HCT116 (cell line): ENCODE results near the gene IMPA2.

Source experiments
- CEBPB ChIP-seq: IDR thresholded peaks from 2 replicates; pipeline ENCODE4 v1.6.1; 2012; ENCODE audit warnings: low read depth
- EZH2phosphoT487 ChIP-seq: fragments of 200-600 bp; IDR thresholded peaks from 2 replicates; pipeline ENCODE4 v1.6.1; 2018; ENCODE audit warnings: antibody characterized with exemption, borderline replicate concordance
- YY1 ChIP-seq: IDR thresholded peaks from 2 replicates; pipeline ENCODE4 v1.6.1; 2011; ENCODE audit warnings: low read length, low read depth, moderate library complexity, mild to moderate bottlenecking; ENCODE audit not compliant: insufficient replicate concordance; ENCODE audit errors: extremely low read depth
- TF ChIP-seq, protein P1 (sequence below), 3 experiments: fragments of 200-600 bp in 1 of 3; sonication (generic) in 1 of 3; IDR thresholded peaks in 2 of 3; conservative IDR thresholded peaks in 1 of 3; 2 replicates each; pipeline ENCODE4 v1.5.1; 2012 to 2017; ENCODE audit warnings: low read depth in 2 of 3, low read length in 2 of 3, antibody characterized with exemption in 1 of 3, borderline replicate concordance in 1 of 3, control low read depth in 1 of 3, mild to moderate bottlenecking in 1 of 3, mixed read lengths in 1 of 3, mixed run types in 1 of 3, moderate library complexity in 1 of 3; ENCODE audit not compliant: insufficient read depth in 1 of 3
- TF ChIP-seq, protein P2 (sequence below): IDR thresholded peaks from 2 replicates; pipeline ENCODE4 v1.6.1; 2012; ENCODE audit warnings: low read depth

DNA sequence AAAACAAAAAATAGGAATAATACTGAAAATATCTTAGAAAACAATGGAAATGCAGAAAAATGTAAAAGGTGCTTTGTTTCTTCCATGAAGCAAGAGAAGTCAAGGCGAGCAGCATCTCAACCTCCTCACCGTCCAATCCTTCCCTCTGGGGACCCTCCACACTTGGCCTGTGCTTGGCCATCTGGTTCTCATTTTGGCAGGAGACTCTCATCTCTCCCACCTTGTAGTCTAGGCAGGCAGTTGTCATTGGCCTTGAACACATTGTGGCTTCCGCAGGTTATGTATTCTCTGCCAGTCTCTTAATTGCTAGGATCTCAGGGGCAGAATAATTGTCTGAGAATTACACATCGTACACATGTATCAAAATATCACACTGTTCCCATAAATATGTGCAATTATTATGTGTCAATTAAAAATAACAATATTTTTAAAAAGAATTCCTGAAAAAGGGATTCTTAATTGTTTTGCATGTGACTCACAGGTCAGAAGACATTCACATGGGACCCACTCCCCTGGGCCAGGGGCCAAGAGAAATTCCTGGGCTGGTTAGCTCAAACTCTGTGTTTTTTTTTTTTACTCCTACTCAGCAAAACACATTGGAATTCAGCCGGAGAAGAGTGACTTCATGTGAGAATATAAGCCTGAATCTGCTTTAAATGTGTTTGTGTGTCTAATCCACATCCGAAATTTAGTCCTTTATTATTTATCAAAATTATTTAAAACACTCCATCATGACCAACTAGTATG lies 98.4 kb downstream of the IMPA2 start:
- TF ChIP-seq, protein P1, sequence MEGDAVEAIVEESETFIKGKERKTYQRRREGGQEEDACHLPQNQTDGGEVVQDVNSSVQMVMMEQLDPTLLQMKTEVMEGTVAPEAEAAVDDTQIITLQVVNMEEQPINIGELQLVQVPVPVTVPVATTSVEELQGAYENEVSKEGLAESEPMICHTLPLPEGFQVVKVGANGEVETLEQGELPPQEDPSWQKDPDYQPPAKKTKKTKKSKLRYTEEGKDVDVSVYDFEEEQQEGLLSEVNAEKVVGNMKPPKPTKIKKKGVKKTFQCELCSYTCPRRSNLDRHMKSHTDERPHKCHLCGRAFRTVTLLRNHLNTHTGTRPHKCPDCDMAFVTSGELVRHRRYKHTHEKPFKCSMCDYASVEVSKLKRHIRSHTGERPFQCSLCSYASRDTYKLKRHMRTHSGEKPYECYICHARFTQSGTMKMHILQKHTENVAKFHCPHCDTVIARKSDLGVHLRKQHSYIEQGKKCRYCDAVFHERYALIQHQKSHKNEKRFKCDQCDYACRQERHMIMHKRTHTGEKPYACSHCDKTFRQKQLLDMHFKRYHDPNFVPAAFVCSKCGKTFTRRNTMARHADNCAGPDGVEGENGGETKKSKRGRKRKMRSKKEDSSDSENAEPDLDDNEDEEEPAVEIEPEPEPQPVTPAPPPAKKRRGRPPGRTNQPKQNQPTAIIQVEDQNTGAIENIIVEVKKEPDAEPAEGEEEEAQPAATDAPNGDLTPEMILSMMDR (IDR thresholded peaks at IDR 0.05 in 2 of 3, conservative IDR thresholded peaks at IDR 0.05 in 1 of 3; ENCODE audit: borderline replicate concordance in 1 of 3, insufficient read depth in 1 of 3, low read depth in 2 of 3, low read length in 2 of 3) = no peak
- TF ChIP-seq YY1 (no peak), CEBPB (no peak), EZH2phosphoT487 (no peak)
- TF ChIP-seq, protein P2, sequence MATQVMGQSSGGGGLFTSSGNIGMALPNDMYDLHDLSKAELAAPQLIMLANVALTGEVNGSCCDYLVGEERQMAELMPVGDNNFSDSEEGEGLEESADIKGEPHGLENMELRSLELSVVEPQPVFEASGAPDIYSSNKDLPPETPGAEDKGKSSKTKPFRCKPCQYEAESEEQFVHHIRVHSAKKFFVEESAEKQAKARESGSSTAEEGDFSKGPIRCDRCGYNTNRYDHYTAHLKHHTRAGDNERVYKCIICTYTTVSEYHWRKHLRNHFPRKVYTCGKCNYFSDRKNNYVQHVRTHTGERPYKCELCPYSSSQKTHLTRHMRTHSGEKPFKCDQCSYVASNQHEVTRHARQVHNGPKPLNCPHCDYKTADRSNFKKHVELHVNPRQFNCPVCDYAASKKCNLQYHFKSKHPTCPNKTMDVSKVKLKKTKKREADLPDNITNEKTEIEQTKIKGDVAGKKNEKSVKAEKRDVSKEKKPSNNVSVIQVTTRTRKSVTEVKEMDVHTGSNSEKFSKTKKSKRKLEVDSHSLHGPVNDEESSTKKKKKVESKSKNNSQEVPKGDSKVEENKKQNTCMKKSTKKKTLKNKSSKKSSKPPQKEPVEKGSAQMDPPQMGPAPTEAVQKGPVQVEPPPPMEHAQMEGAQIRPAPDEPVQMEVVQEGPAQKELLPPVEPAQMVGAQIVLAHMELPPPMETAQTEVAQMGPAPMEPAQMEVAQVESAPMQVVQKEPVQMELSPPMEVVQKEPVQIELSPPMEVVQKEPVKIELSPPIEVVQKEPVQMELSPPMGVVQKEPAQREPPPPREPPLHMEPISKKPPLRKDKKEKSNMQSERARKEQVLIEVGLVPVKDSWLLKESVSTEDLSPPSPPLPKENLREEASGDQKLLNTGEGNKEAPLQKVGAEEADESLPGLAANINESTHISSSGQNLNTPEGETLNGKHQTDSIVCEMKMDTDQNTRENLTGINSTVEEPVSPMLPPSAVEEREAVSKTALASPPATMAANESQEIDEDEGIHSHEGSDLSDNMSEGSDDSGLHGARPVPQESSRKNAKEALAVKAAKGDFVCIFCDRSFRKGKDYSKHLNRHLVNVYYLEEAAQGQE = no peak
